NCI-H1105 treated with DMSO at 0.1 percent for 48 hours (cell line): Measurements from ENCODE around the gene CCDC33.
"Not testable (repeated sequence)": the region's sequence is repeated elsewhere in the genome, so short reads cannot be mapped to it uniquely, and the experiment has no call there.

Experiments used
- DNase-seq: peaks from one replicate; lab custom pipeline; 2025; lab: John Stamatoyannopoulos, UW

CCDC33 gene

DNA sequence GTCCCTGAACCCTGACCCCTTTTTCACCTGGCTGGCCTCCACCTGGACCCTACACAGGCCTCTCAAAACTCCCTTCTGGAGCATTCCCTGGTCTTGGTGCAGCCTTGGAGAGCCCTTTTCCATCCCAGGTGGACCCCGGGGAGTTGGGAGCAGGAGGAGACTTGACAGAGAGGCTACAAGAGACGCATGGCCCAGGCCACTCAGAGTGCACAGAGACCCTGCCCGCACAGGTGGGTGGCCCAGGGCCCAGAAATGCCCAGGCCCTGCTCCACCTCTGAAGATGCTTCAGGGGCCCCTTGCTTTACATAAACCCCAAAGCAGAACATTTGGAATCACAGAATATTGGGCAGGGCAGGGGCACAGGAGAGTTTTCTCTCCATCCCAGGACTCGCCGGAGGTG lies 97.0 kb downstream of the CCDC33 start:
- DNase-seq: no peak

DNA sequence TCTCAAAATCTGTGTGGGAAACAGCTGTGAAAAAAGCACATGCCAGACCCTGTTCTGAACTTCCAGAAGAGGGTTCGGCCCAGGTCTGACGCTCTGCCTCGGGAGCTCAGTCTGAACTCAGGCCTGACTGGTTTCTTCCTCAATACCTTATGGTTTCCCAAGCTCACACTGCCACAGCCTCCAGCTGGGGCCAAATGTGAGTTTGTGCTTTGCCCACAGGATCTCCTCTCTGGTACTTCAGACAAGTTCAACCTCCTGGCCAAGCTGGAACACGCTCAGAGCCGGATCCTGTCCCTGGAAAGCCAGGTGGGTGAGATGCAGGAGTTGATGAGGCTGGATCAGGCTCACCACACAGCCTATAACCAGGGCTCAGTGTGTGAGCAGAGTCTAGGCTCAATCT lies 97.5 kb downstream of the CCDC33 start:
- no peak for DNase-seq

DNA sequence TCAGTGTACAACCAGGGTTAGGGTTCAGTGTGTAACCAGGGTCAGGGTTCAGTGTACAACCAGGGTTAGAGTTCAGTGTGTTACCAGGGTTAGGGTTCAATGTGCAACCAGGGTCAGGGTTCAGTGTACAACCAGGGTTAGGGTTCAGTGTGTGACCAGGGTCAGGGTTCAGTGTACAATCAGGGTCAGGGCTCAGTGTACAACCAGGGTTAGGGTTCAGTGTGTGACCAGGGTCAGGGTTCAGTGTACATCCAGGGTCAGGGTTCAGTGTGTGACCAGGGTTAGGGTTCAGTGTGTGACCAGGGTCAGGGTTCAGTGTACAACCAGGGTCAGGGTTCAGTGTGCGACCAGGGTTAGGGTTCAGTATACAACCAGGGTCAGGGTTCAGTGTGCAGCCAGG lies 98.0 kb downstream of the CCDC33 start:
- DNase-seq: no peak

- no peak for DNase-seq
These were observed 99.3 kb downstream of the CCDC33 start for GRCh38 chr15:74335396-74335795.

DNA sequence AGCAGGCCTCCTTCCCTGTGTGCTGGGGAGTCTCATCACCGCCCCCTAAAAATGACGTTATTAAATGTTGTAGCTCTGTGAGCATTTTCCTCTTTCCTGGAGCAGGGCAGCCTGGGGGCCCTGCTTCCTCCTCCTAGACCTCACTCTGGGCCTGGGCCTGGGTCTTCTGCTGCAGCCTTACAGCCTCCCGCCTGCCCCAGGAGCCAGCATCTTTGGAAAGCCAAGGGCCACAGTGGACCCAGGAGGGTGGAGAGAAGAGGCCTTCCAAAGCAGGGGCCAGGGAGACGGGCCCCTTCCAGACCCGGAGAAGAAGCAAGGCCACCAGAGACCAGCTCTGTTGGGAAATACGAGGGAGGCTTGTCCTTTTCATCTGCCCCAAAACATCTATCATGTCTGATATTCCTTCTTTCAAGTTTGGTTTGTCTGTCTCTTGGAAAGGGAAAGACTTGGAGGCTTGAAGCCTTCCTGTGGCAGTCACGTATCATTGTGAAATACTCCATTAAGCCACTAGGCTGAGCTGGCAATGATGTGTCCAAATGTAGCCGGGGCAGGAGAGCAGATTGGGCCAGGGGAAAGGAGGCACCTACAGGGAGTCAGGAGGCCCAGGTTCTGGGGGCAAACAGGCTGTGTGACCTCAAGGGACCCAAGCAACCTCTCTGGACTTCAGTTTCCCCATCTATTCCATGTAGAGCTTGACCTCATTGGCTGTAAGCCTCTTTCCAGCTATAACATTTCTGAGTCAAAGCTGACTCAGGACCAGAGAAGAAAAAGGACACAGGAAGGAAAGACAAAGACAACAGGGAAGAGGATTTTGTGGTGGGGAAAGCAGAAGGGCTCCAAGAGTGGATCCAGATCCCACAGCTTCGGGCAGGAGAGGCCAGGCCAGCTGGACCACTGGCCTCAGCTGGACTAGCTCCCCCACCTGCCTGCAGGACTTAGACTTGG lies 100.2 kb downstream of the CCDC33 start:
- DNase-seq: no peak

- no peak for DNase-seq
These were observed 101.0 kb downstream of the CCDC33 start for GRCh38 chr15:74337146-74337545.

GRCh38 chr15:74337607-74338211 lies 101.6 kb downstream of the CCDC33 start:
- DNase-seq: no peak

- no peak for DNase-seq
These were observed 102.5 kb downstream of the CCDC33 start for GRCh38 chr15:74338676-74339075.

- DNase-seq: no peak
These were observed 103.2 kb downstream of the CCDC33 start for GRCh38 chr15:74339371-74339770.

DNA sequence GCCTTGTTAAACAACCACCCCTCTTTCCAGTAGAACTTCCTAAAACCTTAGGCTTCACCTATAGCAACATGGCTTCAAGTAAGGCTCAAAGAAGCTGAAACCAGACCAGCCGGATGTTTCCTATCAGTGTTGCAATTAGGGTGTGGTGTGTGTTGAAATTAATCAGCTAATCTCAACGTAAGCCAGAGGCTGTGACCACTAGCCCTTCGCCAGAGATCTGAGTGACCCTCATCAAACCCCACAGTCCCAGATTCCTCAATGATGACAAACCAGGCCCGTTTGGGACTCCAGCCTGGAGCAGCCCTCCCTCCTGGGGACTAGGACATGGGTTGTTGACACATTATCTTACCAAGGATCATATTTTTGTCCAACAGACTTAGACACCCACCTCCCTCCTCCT lies 104.0 kb downstream of the CCDC33 start:
- DNase-seq: no peak

DNA sequence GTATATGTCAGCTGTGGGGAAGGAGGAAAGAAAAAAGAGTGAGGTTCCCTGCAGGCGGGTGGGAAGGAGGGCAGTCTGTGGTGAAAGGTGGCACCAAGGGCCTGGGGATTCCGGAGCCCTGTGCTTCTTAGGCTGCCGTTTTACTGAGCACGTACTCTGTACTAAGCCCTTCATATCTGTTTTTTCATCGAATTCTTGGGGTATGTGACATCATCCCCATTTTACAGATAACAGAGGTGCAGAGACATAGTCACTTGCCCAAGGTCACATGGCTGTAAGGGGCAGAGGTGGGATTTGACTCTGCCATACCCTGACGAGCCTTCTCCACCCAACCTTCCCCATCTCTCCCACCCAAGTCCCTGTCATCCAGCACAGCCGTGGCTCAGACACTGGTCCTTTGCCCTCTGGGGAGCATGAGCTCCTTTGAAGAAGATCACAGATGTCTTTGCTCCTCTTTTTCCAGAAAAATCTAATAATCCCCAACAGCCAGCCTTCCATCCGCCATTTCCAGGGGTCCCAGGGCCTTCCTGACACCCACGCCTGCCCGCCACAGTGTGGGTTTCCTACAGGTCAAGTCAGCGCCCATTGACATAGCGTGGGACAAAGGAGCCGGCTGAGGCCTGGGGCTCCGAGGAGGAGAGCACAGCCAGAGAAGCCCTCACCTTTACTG lies 107.1 kb downstream of the CCDC33 start:
- DNase-seq: no peak

- no peak for DNase-seq
These were observed 107.6 kb downstream of the CCDC33 start for GRCh38 chr15:74343797-74344127.

DNA sequence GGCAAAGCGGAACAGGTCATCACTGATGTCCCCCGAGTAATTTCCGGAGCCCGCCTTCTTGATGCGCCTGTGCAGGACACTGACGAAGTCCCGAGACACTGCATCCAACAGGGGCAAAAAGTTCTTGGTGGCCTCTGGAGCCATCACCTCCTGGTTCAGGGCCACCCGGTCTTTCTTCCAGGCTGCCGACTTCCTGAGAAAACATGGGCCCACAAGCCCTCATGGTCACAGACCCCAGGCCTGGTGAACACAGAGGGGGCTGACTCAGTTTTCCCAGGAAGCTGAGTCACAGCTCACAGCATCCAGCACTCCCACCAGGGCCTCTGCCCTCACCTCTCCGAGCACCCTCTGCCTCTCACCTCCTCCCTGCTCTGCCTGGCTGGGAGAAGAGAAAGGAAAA lies 108.9 kb downstream of the CCDC33 start:
- no peak for DNase-seq

DNA sequence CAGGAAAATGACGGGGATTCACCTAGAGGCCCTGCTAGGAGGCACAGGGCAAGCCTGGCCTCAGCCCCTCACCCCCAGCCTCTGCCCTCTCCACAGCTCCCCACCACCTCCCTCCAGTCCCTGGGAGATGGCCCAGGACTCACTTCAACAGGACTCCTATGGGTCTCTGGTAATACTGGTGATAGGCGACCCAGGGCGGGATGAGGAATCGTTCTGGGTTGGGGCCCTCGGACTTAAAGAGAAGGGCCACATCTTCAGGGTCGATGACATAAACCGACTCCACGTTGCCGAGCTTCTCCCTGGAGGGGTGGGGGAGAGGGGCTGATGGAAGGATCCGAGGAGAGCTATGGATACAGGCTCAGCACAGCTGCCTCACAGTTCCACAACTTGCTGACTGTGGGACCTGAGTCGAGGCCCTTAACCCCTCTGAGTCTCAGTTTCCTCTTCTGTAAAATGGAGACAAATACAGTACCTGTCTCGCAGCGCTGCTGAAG lies 111.7 kb downstream of the CCDC33 start:
- no peak for DNase-seq

DNA sequence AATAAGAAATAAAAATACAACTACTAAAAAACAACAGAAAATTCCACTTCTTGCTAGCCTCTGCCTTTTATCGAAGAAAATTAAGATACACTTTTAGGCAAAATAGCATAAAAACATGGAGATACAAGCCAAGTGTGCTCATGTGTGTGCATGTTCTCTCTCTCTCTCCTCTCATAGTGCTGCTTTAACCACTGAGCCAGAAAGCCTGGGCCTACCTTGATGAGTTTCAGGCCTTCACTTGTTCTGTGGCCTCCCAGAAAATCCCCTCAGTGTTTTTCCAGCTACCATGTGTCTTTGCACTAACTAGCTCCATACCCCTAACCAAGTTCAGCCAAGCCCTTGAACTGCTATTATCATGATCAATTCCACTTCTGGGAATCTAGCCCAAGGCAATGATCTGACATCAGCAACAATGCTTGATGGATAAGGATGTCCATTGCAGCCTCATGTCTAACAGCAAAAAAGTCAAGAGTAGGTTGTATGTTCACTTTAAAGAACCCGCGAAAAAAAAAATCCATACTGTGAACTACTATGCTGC lies 113.2 kb downstream of the CCDC33 start:
- no peak for DNase-seq

- no peak for DNase-seq
These were observed 114.5 kb downstream of the CCDC33 start for GRCh38 chr15:74350295-74351275.

DNA sequence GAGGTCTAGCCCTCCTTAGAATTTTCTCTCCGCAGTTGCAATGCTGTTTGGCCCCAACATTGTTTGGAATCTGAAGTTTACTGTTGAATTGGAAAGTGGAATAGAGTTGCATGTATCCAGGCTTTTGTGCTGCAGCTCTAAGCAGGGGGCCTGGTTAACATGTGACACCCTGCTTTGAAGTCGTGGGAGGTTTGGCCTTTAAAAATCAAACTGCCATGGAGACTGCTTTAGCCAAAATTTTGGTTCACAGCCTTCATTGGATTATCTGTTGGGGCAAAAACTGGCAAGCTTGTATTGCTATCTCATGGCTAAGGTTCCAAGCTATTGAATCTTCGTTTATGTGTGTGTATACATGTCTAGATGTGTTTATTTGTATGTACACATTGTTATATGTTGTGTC lies 115.5 kb downstream of the CCDC33 start:
- DNase-seq: no peak

GRCh38 chr15:74352393-74352910 lies 116.3 kb downstream of the CCDC33 start:
- no peak for DNase-seq

DNA sequence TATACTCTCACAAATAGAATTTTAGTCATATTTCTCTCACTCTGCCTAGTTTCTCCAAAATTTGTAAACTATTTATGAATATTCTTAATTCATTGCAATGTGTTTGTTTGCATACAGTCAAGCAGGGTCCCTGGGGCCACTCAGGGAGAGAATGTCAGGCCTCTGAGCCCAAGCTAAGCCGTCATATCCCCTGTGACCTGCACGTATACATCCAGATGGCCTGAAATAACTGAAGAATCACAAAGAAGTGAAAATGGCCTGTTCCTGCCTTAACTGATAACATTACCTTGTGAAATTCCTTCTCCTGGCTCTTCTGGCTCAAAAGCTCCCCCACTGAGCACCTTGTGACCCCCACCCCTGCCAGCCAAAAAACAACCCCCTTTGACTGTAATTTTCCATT lies 117.9 kb downstream of the CCDC33 start:
- DNase-seq: not testable (repeated sequence)

DNA sequence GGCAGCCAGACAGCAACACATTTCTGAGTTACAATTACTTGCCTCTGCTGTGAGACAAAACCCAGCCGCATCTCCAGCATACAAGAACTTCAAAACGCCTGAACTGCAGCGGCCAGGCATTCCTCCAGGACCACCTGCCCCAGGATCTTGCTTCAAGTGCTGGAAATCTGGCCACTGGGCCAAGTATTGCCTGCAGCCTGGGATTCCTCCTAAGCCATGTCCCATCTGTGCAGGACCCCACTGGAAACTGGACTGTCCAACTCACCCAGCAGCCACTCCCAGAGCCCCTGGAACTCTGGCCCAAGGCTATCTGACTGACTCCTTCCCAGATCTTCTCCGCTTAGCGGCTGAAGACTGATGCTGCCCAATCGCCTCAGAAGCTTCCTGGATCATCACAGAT lies 119.9 kb downstream of the CCDC33 start:
- not testable (repeated sequence) for DNase-seq

DNA sequence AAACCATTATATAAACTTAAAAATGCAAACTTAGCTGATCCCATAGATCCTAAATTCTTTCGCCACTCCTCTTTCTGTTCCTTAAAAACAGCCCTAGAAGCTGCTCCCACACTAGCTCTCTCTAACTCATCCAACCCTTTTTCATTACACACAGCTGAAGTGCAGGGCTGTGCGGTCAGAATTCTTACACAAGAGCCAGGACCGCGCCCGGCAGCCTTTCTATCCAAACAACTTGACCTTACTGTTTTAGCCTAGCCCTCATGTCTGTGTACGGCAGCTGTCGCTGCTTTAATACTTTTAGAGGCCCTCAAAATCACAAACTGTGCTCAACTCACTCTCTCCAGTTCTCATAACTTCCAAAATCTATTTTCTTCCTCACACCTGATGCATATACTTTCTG lies 121.4 kb downstream of the CCDC33 start:
- not testable (repeated sequence) for DNase-seq
